Measurements from ENCODE around the gene DGKD. TPM values are rescaled to one million over a fixed set of nuclear protein-coding genes. Genes with fewer than 3 reads are reported as not detected.
A peak's percentile ranks its signal among the peaks of the same experiment; 100 is the strongest.

Gene DGKD
- total RNA-seq, 1 experiment from 2014 or later: 14.1 TPM

- DNase-seq (ENCODE audit: low read depth): peak; percentile 74
Observed at GRCh38 chr2:233443511-233444183, 89.4 kb downstream of the DGKD start.

DNA sequence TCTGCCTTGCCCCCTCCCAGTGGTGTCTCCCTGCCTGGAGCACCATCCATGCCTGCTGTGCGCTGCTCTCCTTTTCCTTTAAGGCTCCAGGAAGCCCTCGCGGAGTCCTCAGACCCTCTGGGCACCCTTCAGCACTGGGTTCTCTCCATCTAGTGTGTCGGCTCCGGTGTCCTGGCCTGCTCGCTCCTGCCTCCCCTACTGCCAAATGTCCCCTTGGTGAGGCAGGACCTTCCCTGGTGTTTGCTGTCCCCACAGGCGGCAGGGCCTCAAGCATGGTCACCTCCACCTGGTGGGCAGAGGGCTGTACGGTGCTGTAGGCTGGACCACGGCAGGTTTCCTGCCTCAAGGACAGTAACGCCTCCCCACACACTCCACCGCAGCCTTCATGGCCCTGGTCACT is 90.2 kb downstream of the DGKD start:
- DNase-seq (ENCODE audit: low read depth): no peak

DNA sequence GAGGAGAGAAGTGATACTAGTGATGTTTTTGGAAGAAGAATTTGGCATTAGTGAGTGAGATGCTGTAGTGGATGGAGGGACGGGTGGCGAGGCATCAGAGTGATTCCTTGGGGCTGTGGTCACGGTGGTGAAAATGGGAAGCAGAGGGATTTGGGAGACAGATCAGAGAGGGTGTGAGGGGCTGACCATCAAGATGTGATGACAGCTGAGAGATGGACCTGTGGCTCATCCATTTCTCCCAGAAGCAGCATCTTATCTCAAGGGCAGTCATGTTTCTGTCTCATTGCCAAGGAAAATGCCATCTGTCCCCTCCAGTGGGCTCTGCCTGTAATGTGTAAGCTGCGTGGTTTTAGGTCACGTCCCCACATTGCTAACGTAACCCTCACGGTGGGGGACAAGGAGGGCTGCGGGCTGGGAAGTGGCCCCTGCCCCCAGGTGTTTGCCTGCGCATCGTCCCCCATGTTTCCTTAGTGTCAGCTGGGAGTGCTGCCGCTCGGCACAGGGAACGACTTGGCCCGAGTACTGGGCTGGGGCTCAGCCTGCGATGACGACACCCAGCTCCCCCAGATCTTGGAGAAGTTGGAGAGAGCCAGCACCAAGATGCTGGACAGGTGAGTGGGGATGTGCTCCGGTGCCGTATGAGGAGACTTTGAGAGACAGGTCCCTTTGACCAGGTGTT is 91.0 kb downstream of the DGKD start:
- DNase-seq (ENCODE audit: low read depth): no peak

DNA sequence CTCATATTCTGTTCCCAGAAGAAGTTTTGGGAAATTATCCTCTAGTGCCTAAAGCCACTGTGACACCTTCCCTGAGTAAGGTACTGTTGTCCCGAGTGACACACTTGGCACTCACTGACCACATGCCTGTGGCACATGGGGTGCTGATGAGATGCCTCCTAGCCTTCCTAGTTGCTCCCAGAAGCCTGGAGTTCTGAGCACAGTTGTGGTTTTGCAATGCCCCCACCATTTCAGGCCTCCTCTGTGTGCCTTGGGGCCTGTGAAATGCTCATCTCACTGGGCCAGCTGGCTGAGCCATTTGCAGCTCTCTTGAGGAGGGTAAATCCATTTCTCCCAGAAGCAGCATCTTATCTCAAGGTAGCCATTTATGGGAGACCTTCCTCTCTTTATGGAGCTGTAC is 91.8 kb downstream of the DGKD start:
- no peak for DNase-seq (ENCODE audit: low read depth)

DNA sequence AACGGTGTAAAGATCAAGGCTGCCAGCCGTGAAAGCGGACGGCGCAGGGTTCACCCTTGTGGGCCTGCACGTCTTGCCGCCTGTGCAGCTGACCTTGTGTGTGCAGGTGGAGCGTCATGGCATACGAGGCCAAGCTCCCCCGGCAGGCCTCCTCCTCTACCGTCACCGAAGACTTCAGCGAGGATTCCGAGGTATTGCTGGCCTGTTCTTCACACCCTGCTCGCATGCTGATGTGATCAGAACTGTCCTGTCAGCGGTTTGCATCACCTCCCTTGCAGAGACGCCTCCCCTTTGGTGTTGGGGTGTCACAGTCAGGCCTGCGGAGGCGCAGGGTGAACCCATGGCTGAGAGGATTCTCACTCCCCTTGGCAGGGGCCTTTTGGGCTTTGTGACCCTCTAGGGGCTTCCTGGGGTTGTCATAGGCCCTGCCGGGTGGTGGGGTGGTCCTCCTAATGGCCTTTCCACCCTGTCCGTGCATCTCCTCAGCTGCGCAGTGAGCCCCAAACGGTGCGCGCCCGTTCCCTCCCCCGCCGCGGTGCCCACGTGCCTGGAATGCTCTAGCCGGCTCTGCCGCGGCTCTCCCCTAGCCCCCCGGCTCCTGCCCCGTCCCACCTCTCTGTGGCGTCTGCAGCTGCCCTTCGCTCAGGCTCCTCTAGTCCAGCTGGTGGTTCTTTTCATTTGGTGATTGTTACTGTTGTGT is 92.5 kb downstream of the DGKD start:
- no peak for DNase-seq (ENCODE audit: low read depth)

- DNase-seq (ENCODE audit: low read depth): no peak
Observed at GRCh38 chr2:233447506-233448219, 93.4 kb downstream of the DGKD start.

GRCh38 chr2:233448220-233448559 is 93.9 kb downstream of the DGKD start:
- no peak for DNase-seq (ENCODE audit: low read depth)

DNA sequence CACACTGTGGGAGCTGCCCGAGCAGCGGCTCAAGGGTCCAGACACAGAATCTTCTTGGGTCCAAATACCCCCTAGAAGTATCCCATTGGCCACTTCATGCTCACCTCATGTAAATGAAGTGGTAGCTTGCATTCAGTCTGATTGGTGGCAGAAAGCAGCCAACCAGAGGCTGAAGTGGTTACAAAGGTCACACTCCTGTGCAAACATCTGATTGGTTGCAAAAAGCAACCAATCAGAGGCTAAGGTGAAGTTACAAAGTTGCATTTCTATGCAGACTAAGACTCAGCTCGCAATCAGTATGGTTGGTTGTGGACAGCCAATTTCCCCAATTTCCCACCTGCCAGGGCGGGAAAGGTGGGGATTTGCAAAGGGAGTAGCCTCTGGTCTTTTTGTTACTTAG is 94.3 kb downstream of the DGKD start:
- DNase-seq (ENCODE audit: low read depth): no peak

DNA sequence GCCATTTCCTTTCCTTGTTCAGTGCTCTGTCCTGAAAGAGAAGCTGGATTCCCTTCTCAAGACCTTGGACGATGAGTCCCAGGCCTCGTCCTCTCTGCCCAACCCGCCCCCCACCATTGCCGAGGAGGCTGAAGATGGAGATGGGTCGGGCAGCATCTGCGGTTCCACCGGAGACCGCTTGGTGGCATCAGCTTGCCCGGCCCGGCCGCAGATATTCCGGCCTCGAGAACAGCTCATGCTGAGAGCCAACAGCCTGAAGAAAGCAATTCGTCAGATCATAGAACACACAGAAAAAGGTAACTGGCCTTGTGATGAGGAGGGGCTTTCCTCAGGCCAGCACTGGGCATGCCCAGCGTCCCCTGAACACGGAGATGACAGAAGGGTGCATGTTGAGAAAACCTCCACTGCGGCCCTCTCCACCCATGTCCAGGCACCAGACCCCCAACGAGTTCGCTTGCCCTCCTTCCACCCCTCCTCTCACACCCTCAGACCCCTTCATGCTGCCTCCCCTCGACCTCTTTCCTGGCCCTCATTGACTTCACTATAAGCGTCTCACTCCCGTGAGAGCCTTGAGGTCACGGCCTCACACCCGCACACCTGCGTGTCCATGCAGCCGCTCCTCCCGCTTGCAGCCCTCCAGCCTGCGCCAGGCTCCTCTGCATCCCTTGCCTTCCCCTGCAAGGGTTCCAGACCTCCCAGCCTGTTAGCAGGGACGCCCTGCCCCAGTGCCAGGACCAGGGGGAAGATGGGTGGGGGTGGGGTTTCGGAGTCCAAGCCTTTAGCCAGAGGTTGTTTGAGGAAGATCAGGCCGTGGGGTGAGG is 95.0 kb downstream of the DGKD start:
- peak; percentile 24 for DNase-seq (ENCODE audit: low read depth)

GRCh38 chr2:233449921-233450863 is 95.9 kb downstream of the DGKD start:
- DNase-seq (ENCODE audit: low read depth): no peak

DNA sequence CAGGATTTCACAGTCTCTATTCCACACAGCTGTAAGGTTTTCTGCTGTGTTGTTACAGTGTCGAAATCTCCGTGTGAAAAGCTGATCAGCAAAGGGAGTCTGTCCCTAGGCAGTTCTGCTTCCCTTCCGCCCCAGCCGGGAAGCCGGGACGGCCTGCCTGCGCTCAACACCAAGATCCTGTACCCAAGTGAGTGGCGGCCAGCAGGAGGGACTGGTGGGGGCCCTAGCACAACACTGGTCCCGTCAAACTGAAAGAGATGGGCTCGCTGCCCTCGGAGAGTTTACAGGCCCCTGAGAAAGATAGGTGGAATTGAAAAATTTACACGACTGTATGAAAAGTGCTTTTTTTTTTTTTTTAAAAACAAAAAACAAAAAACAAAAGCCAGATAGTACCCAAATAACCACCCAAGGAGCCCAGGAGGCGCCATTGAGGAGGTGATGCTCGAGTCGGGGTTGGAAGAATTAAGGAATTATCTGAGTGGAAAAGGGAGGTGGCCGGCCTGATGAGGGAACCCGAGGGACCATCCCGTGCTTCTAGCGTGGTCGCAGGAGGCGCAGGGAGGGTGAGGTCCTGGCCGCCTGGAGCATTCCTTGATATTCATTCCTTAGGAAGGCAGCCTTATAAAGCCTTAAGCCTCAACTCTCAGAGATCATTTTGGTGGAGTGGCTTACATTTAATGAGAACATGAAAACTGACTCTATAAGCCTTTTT is 96.7 kb downstream of the DGKD start:
- no peak for DNase-seq (ENCODE audit: low read depth)

- DNase-seq (ENCODE audit: low read depth): no peak
Observed at GRCh38 chr2:233451950-233452349, 97.7 kb downstream of the DGKD start.

DNA sequence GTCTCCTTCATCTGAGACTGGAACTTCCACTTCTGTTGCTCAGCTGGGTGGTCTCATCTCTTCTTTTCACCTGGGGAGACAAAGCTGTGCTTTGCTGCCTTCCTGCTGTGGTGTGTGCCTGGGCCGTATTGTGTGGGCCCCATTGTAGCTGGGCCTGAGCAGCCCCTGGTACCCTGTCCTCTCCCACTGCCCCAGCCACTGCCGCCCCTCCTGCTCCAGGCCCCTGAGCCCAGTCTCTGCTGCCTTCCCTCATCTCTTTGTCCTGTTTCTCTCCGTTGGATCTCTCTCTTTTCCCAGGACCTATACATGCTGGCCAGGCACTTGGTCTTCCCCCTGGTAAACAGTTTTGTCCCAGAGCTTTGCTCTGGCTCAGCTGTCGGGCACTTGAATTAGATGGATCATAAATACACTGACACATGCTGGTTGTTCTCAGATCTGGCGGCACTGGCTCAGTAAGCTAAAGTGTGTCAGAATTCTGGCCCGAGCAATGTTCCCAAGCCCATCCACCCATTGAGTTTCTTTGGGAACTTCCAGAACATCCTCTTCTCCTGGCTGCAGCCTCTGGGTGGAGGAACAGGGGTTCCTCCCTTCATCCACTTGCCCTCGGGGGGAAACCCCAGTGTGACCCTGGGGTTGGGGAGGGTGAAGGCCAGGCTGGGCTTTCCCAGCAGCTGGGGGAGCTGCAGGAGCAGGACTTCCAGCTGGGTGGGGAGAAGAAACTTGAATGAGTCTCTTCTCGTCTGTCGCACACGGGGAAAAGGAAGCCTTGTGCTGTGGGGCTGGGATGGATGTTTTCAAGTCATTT is 99.0 kb downstream of the DGKD start:
- no peak for DNase-seq (ENCODE audit: low read depth)

DNA sequence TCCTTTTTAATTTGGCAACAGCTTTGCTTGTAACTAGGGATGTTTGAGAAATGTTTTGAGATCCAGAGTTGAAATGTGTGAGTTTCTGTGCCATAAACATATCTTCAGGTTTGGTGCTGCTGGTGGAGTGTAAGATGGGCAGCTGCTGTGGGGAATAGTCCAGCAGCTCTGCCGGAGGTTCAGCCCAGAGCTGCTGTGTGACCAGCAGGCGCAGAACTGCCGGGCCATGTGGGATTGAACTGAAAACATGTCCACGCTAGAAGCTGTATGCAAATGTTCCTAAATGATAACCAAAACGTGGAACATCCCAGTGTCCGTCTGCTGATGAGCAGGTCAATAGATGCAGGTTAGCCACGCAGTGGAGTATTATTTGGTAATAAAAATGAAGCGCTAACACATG is 99.6 kb downstream of the DGKD start:
- DNase-seq (ENCODE audit: low read depth): no peak

DNA sequence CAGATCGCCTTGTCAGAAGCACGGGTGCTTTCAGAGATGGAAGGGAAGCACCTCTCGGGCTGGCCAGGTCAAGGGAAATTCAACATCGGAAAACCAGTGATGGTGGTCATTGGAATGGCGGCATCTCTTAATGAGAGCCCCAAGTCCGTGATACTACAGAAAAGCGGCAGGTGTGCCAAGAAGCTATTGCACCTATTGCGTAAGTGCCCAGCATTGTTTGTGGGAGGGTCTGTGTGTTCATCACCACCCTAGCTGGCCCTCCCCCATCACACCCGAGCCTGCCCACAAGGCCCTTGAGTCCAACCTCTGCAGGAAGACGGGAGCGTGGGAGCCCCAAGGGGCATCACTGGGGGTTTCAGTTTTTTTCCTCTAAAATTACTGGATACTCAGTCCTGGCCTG is 100.7 kb downstream of the DGKD start:
- no peak for DNase-seq (ENCODE audit: low read depth)

DNA sequence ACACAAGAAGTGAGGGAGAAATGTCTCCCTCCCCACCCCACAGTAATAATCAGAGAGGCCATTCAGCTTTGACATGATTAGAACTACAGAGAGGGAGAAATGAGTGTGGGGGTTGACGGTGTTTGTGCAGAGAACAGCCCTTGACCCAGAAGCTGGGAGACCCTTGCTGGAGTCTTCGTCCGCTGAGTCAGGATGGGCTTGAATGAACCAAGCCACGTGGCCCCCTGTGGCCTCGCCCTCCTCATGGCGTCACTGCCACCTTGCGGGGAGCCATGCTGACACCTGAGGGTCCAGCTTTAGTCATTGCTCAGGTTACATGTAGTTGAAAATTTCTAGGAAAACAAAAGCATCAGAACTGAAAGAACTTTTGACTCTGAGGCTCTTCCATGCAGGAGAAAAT is 101.2 kb downstream of the DGKD start:
- no peak for DNase-seq (ENCODE audit: low read depth)

DNA sequence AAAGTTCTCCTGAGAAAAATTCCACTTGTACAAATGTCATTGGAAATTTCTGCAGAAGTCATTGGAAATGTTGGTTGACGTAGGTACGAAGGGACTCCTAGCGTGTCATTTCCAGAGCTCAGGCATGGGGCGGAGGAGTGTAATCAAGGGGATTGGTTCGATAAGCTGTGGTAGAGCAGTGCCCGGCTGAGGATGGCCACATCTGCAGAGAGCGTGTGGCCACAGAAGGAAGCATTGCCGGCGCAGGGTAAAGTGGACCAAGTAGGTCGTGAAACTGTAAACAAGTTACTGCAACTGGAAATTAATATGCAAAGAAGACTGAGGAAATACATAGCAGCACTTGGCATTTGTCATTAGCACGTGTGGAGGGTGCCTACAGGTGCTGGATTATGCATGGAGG is 101.8 kb downstream of the DGKD start:
- DNase-seq (ENCODE audit: low read depth): no peak

- no peak for DNase-seq (ENCODE audit: low read depth)
Observed at GRCh38 chr2:233456934-233457333, 102.6 kb downstream of the DGKD start.

- no peak for DNase-seq (ENCODE audit: low read depth)
Observed at GRCh38 chr2:233457356-233457755, 103.1 kb downstream of the DGKD start.

Measured in HT1080 (cell line).